ENCODE measurements around the gene MRPL11.

DNA sequence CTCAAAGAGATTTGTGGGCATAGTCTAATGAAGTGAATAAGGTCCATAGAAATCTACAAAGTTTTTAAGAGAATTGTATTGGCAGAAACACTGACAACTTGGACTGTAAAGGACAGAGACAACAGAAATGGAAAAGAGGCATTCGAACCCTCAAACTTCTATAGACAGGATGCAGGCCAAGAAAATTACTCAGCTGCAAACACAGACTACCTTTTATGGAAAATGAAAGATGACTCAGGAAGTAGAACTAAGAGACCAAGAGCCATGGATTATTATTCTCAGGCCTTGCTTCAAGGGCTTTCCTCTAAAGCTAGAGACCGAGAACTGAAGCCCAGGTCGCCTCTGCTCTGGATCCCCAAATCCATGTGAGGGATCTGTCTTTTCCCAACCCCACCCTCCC lies 24.3 kb upstream of the MRPL11 start:
- TF ChIP-seq, protein P1, sequence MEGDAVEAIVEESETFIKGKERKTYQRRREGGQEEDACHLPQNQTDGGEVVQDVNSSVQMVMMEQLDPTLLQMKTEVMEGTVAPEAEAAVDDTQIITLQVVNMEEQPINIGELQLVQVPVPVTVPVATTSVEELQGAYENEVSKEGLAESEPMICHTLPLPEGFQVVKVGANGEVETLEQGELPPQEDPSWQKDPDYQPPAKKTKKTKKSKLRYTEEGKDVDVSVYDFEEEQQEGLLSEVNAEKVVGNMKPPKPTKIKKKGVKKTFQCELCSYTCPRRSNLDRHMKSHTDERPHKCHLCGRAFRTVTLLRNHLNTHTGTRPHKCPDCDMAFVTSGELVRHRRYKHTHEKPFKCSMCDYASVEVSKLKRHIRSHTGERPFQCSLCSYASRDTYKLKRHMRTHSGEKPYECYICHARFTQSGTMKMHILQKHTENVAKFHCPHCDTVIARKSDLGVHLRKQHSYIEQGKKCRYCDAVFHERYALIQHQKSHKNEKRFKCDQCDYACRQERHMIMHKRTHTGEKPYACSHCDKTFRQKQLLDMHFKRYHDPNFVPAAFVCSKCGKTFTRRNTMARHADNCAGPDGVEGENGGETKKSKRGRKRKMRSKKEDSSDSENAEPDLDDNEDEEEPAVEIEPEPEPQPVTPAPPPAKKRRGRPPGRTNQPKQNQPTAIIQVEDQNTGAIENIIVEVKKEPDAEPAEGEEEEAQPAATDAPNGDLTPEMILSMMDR (IDR thresholded peaks at IDR 0.05; ENCODE audit: insufficient read depth, low read length, poor library complexity, severe bottlenecking) = no peak
- no peak for TF ChIP-seq EZH2phosphoT487 (conservative IDR thresholded peaks at IDR 0.05; ENCODE audit: low read length)

Measured in SU-DHL-6 (cell line).